SH-SY5Y (cell line): Measurements from ENCODE around the gene CLPSL2.

Experiments used
- GATA2 ChIP-seq: IDR thresholded peaks from 2 replicates; pipeline ENCODE4 v1.6.1; 2011; ENCODE audit warnings: mild to moderate bottlenecking, low read depth, low read length
- GATA3 ChIP-seq: IDR thresholded peaks from 2 replicates; pipeline ENCODE4 v1.6.1; 2011; ENCODE audit warnings: low read depth, mild to moderate bottlenecking, low read length, moderate library complexity

Gene CLPSL2

GRCh38 chr6:35790683-35791082, 14.3 kb downstream of the CLPSL2 start:
- TF ChIP-seq GATA3 = no peak
- no peak for TF ChIP-seq GATA2

GRCh38 chr6:35794536-35795452, 18.4 kb downstream of the CLPSL2 start:
- no peak for TF ChIP-seq GATA3

- no peak for TF ChIP-seq GATA3
- TF ChIP-seq GATA2 = no peak
Observed at GRCh38 chr6:35795453-35796071, 19.2 kb downstream of the CLPSL2 start.

GRCh38 chr6:35796236-35796635, 19.8 kb downstream of the CLPSL2 start:
- TF ChIP-seq GATA2 = no peak
- TF ChIP-seq GATA3 = no peak

- TF ChIP-seq GATA3 = no peak
- TF ChIP-seq GATA2 = no peak
Observed at GRCh38 chr6:35797837-35798526, 21.6 kb downstream of the CLPSL2 start.

GRCh38 chr6:35798706-35799105, 22.3 kb downstream of the CLPSL2 start:
- TF ChIP-seq GATA2 (no peak), GATA3 (no peak)

- no peak for TF ChIP-seq GATA2
- no peak for TF ChIP-seq GATA3
Observed at GRCh38 chr6:35801148-35801547, 24.8 kb downstream of the CLPSL2 start.

- TF ChIP-seq GATA2 = no peak
- TF ChIP-seq GATA3 = no peak
Observed at GRCh38 chr6:35804996-35805736, 28.8 kb downstream of the CLPSL2 start, which contains the start of gene LHFPL5. Gene LHFPL5 (plus strand): TSS chr6:35805352. CDS start chr6:35805671, 319 bp downstream.

- TF ChIP-seq GATA3 (no peak), GATA2 (no peak)
Observed at GRCh38 chr6:35808688-35809087, 32.3 kb downstream of the CLPSL2 start.

- TF ChIP-seq GATA3 (no peak), GATA2 (no peak)
Observed at GRCh38 chr6:35809809-35810208, 33.4 kb downstream of the CLPSL2 start.

GRCh38 chr6:35810971-35811698, 34.7 kb downstream of the CLPSL2 start:
- TF ChIP-seq GATA3 = no peak
- no peak for TF ChIP-seq GATA2

GRCh38 chr6:35811699-35811995, 35.2 kb downstream of the CLPSL2 start:
- no peak for TF ChIP-seq GATA3
- TF ChIP-seq GATA2 = no peak

GRCh38 chr6:35817515-35817914, 41.1 kb downstream of the CLPSL2 start:
- TF ChIP-seq GATA2 = no peak
- no peak for TF ChIP-seq GATA3

- TF ChIP-seq GATA3 (no peak), GATA2 (no peak)
Observed at GRCh38 chr6:35823601-35824000, 47.2 kb downstream of the CLPSL2 start.
